ENCODE measurements around the gene U2AF2. TPM values are rescaled to one million over a fixed set of nuclear protein-coding genes. Genes with fewer than 3 reads are reported as not detected.

The U2AF2 gene
- polyA plus RNA-seq, 3 donors: 5.3 to 166 (median 5.4) TPM

DNA sequence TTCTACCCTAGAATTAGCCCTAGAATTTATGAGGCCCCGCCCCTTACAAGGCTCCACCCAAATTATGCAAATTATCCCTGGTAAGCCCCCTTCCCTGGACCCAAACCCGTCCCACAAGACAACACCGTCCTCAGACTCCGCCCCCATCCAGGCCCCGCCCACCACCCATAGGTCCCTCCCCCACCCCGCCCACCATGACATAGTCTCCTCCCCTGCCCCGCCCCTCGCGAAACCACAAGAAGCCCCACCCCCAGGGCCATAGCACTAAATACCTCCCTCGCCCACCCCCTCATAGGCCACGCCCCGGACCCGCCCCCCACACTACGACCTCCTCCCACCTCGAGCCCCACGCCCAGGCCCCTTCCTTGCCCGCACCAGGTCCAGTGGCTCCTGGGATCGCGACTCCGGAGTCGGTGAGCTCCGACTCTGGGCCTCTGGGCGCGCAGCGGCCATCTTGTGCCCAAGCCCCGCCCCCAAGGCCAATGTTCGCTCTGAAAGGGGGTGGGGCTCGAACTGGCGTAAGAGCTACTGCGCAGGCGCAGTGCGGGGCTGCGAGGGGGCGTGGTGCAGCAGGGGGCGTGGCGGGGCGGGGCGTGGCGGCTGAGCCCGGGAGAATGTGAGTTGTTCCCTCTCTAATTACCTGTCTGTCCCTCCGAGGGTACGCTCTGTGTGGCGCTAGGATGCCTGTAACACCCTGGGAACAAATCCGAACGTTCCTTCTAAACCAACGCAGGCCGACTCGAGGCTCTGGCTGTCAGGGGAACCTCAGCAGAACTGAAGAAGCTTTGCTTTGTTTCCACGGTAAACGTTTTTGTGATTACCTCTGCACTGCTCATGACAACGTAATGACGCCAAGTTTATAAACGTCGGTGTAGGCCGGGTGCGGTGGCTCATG, 30.5 kb upstream of the U2AF2 start, which contains the start of gene ZNF784:
Gene ZNF784, minus strand, starts transcription at position 458 of the 895 bp plus-strand sequence. Its CDS starts 5 bp downstream, at position 453.
- peaks cover 0 to 8% (median 1%) of the 10 kb centered on the region in 3 donors for H3K27me3 Mint-ChIP-seq (ENCODE audit: low read depth in 3 of 3)
- Histone ChIP-seq H3K36me3 (replicated peaks in 1 of 2; ENCODE audit: control insufficient read depth in 1 of 2, insufficient read depth in 2 of 2, low read length in 2 of 2) (no peaks in the 10 kb centered on the region), H3K4me1 (ENCODE audit: control insufficient read depth in 1 of 2, insufficient read depth in 2 of 2, low read length in 2 of 2) (peaks cover 45 to 54% of the 10 kb centered on the region in 2 donors), H3K9me3 (replicated peaks in 1 of 2; ENCODE audit: control insufficient read depth in 1 of 2, insufficient read depth in 1 of 2, low read length in 2 of 2) (no peaks in the 10 kb centered on the region), H3K4me2 (replicated peaks; ENCODE audit: extremely low read depth, low read length, poor library complexity, severe bottlenecking) (peak within 1 kb of the TSS; percentile 70), H3K9ac (ENCODE audit: insufficient read depth, low read length, poor library complexity, severe bottlenecking) (peak within 1 kb of the TSS; percentile 78), H3K27ac (ENCODE audit: low read depth in 1 of 2, low read length in 2 of 2) (peak within 1 kb of the TSS; percentile 78 to 86), H2AFZ (ENCODE audit: insufficient read depth, low read depth, low read length, poor library complexity, severe bottlenecking) (peak within 1 kb of the TSS; percentile 76), H3K4me3 (replicated peaks in 1 of 3; ENCODE audit: low read depth in 2 of 3, low read length in 3 of 3) (peak within 1 kb of the TSS; percentile 54 to 85 (median 63)), H3K79me2 (ENCODE audit: insufficient read depth, low read length) (peaks cover 17% of the 10 kb centered on the region), H4K20me1 (ENCODE audit: insufficient read depth, low read length) (no peaks in the 10 kb centered on the region), H3K27me3 (ENCODE audit: control insufficient read depth in 2 of 2, insufficient read depth in 2 of 2, low read length in 2 of 2) (no peaks in the 10 kb centered on the region)
- peak within 1 kb of the TSS; percentile 85 to 94 for H3K4me3 Mint-ChIP-seq
- peak; percentile 88 to 94 (median 91) for DNase-seq
- TF ChIP-seq, protein P1, sequence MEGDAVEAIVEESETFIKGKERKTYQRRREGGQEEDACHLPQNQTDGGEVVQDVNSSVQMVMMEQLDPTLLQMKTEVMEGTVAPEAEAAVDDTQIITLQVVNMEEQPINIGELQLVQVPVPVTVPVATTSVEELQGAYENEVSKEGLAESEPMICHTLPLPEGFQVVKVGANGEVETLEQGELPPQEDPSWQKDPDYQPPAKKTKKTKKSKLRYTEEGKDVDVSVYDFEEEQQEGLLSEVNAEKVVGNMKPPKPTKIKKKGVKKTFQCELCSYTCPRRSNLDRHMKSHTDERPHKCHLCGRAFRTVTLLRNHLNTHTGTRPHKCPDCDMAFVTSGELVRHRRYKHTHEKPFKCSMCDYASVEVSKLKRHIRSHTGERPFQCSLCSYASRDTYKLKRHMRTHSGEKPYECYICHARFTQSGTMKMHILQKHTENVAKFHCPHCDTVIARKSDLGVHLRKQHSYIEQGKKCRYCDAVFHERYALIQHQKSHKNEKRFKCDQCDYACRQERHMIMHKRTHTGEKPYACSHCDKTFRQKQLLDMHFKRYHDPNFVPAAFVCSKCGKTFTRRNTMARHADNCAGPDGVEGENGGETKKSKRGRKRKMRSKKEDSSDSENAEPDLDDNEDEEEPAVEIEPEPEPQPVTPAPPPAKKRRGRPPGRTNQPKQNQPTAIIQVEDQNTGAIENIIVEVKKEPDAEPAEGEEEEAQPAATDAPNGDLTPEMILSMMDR (IDR thresholded peaks at IDR 0.05): no peak
- peak within 1 kb of the TSS; percentile 91 to 99 (median 98) for H3K27ac Mint-ChIP-seq
- peaks cover 5 to 14% of the 10 kb centered on the region in 2 donors for H3K36me3 Mint-ChIP-seq
- intact Hi-C loops (cut with micrococcal nuclease): loop anchor here (2.0 to 5.0 kb wide), 2 partner anchors 26 to 37 kb away; partner anchors contain the start of gene FIZ1 (in 1 of the 2)
- H3K4me1 Mint-ChIP-seq: peaks cover 40% of the 10 kb centered on the region
- under 1% methylated on average over 40 of the region's 56 CpGs for WGBS (ENCODE audit: insufficient coverage)
- H3K9me3 Mint-ChIP-seq: peaks cover 0 to 4% (median 0%) of the 10 kb centered on the region in 7 donors

DNA sequence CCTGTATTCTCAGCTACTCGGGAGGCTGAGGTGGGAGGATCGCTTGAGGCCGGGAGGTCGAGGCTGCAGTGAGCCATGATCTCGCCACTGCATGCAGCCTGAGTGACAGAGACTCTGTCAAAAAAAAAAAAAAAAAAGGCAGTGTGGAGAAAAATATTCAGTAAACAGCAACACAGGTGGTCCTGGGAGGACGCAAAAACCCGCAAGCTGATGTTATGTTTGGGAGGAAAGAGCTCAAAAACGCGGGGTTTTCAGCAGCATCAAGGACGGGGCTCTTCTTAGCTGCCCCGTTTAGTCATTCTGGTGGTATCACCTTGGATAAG, 29.9 kb upstream of the U2AF2 start:
- Mint-ChIP-seq H3K9me3 (peaks cover 0 to 4% (median 0%) of the 10 kb centered on the region in 7 donors), H3K36me3 (peaks cover 3 to 10% of the 10 kb centered on the region in 2 donors), H3K4me1 (peaks cover 34% of the 10 kb centered on the region), H3K4me3 (peak overlapping the region; percentile 85 to 94), H3K27ac (peak overlapping the region; percentile 61 to 99 (median 95)), H3K27me3 (ENCODE audit: low read depth in 3 of 3) (peaks cover 0 to 9% (median 1%) of the 10 kb centered on the region in 3 donors)
- intact Hi-C loops (cut with micrococcal nuclease): loop anchor here in 1 of 2 donors (2.0 kb wide), 1 partner anchor 26 kb away; the partner anchor contains the start of gene FIZ1
- peak overlapping the region; percentile 70 for H3K4me2 ChIP-seq (replicated peaks; ENCODE audit: extremely low read depth, low read length, poor library complexity, severe bottlenecking)
- WGBS (ENCODE audit: insufficient coverage): no CpG with 5 or more reads among the region's 11 CpGs
- H3K36me3 ChIP-seq (replicated peaks in 1 of 2; ENCODE audit: control insufficient read depth in 1 of 2, insufficient read depth in 2 of 2, low read length in 2 of 2): no peaks in the 10 kb centered on the region
- no peaks in the 10 kb centered on the region for H3K27me3 ChIP-seq (ENCODE audit: control insufficient read depth in 2 of 2, insufficient read depth in 2 of 2, low read length in 2 of 2)
- peak overlapping the region; percentile 54 to 85 (median 63) for H3K4me3 ChIP-seq (replicated peaks in 1 of 3; ENCODE audit: low read depth in 2 of 3, low read length in 3 of 3)
- H3K9me3 ChIP-seq (replicated peaks in 1 of 2; ENCODE audit: control insufficient read depth in 1 of 2, insufficient read depth in 1 of 2, low read length in 2 of 2): no peaks in the 10 kb centered on the region
- H3K9ac ChIP-seq (ENCODE audit: insufficient read depth, low read length, poor library complexity, severe bottlenecking): no peak overlapping the region
- no peaks in the 10 kb centered on the region for H4K20me1 ChIP-seq (ENCODE audit: insufficient read depth, low read length)
- peak overlapping the region in 1 of 2 donors; percentile 86 for H3K27ac ChIP-seq (ENCODE audit: low read depth in 1 of 2, low read length in 2 of 2)
- no peak for DNase-seq
- H3K79me2 ChIP-seq (ENCODE audit: insufficient read depth, low read length): peaks cover 17% of the 10 kb centered on the region
- TF ChIP-seq, protein P1 (IDR thresholded peaks at IDR 0.05): no peak
- peak overlapping the region; percentile 76 for H2AFZ ChIP-seq (ENCODE audit: insufficient read depth, low read depth, low read length, poor library complexity, severe bottlenecking)
- H3K4me1 ChIP-seq (ENCODE audit: control insufficient read depth in 1 of 2, insufficient read depth in 2 of 2, low read length in 2 of 2): peaks cover 39 to 48% of the 10 kb centered on the region in 2 donors

All from CD14-positive monocyte (primary cell).